GM18526 (cell line): ENCODE results near the gene MFRP.

Source experiments
- POLR2A ChIP-seq: IDR thresholded peaks from 3 replicates; pipeline ENCODE4 v1.6.1; 2011; ENCODE audit not compliant: insufficient read length; ENCODE audit errors: extremely low read depth

The MFRP gene

DNA sequence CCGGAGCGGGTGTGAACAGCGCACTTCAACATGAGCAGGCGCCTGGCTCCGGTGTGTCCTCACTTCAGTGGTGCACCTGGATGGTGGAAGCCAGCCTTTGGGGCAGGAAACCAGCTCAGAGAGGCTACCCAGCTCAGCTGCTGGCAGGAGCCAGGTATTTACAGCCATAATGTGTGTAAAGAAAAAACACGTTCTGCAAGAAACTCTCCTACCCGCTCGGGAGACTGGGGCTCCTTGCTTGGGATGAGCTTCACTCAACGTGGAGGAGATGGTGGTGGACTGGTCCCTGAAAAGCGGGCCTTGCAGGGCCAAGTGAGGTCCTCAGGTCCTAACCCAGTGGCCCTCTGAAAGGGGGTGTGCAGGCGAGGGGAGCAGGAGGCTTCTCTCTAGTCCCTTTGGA is 37.1 kb downstream of the MFRP start:
- TF ChIP-seq POLR2A, result no peak

DNA sequence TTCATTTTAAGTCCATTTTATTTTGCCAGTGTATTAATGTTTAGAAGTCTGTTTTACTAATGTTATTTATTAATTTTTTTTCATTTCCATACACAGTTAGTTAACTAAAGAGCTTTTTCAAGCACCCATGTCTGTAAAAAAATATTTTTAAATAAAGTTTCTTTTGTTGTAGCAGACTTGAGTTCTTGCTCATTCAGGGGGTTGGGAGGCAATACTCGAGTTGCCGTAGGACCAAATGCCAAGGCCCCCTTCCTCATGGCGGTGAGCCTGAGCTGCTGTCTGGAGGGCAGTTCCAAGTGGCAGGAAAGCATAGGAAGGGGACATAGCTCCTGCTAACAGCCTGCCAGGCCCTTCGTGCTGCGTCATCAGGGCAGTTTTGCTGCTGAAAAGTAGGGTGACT is 38.5 kb downstream of the MFRP start:
- no peak for TF ChIP-seq POLR2A

- no peak for TF ChIP-seq POLR2A
Observed at GRCh38 chr11:119307219-119307618, 39.3 kb downstream of the MFRP start.

DNA sequence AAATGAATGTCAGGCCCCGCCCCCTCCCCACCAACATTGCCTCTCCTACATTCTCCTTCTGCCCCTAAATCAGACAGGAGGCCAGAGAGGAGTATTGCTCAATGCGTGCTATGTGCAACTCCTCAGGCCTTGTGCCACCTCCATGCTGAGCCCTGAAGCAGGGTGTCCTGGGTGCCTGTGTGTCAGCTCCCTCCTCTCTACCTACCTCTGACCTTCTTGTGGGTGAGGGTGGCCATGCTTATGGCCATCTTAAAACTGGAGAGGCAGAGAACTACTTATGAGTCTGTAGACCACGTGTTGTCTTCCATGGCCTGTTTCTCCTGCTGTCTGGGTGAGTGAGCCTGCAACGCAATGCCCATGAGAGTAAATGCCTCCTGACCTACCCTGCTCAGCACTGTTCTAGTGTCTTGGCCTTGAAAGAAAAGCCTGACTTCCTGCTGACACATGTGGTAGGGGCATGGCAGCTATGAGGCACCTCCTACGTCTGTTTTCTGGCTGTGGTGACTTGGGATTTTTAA is 40.1 kb downstream of the MFRP start:
- TF ChIP-seq POLR2A, result no peak

DNA sequence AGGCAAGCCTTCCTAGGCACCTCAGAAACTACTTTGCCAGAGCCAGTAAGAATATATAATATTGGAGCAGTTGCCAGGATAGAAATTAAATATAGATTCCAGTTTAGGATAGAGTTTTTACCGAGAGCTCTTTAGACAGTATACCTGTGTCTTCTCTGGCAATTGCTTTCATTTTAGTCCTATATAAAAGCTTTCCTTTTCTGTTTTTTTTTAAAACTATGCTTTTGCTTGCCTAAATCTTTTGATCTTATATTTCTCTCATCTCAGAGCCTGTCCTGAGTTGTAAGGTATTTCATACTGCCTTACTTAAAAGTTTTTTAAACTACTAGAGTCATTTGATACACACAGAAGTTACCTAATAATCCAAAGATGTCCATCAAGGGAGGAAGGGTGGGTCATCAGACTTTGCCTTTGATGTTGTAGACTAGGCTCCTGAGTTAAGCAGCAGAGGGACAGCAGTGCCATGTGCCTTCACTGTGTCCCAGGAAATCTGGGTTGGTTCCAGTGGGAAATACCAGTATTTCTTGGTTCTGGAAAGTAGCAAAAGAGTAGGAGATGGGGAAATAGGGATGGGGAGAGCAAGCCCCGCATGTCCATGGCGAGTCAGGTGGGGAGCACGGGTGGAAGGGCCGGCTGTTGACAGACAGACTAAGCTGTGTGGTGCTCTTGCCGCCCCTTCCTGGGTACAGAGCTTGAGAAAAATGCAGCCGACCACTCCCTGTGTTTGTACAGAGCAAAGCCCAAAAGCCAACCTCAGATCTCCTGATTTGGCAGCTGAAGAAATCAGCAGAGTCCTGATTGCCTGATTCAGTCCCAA is 40.7 kb downstream of the MFRP start:
- no peak for TF ChIP-seq POLR2A

DNA sequence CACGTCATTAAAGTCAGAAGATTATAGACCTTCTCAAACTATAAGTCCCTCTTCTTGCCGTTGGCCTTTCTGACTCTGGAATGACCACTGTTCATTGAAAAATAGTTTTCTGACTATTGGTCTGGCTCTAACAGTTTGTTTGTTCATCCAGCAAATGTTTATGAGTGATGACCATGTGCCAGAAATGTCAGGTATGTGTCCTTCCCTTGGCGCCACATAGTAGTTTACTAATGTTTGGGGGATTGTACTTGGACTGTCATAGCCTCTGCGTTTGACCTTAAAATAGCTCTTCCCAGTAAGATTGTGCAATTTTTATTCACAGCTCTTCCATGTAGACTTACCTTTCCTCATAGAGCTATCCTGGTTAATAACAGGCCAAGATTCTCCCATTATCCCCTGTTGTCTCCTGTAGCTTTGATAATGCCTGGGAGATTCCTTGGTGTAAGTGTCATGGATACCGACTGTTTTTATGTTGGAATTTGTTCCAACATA is 43.2 kb downstream of the MFRP start:
- no peak for TF ChIP-seq POLR2A

GRCh38 chr11:119300198-119300964 is 46.1 kb downstream of the MFRP start:
- no peak for TF ChIP-seq POLR2A

- TF ChIP-seq POLR2A, result no peak
Observed at GRCh38 chr11:119299416-119299815, 47.1 kb downstream of the MFRP start.

DNA sequence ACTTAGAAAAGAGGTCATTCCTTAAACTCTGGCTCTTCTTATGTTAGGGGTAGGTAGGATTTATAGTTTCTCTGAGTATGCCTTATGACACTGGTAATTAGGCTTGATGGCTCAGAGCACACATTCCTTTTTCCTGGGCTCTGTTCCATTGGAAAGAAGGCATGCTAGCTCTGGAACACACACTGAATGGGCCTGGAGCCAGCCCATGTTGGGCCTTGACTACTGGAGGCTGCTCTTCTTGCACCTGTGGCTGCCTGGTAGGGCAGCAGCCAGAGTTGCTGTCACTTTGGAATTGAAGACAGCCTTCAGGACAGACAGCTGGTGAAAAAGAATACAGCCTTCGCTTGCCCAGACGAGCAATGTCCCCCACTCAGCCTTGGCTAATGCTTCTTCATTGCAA is 47.8 kb downstream of the MFRP start:
- TF ChIP-seq POLR2A, result no peak

DNA sequence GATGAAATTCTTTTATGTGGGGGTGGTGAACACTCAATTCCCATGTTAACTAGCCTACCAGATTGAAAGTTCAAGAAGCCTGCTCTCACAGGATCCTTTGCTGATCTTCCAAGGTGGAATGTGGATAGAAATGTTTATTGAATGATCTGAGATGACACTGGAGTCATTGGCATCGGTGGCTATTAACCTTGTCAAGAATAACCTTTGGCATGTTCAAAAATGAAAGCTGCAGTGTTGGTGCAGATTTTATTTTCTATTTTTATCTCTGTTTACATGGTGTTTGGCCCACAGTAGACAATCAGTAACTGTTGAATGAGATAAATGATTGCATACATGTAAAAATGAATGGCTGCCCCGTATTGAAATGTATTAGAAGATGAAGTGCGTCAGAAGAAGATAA is 48.6 kb downstream of the MFRP start:
- TF ChIP-seq POLR2A, result no peak

- TF ChIP-seq POLR2A, result no peak
Observed at GRCh38 chr11:119295178-119295577, 51.3 kb downstream of the MFRP start.

- no peak for TF ChIP-seq POLR2A
Observed at GRCh38 chr11:119293461-119293860, 53.0 kb downstream of the MFRP start.

- no peak for TF ChIP-seq POLR2A
Observed at GRCh38 chr11:119290894-119291497, 55.5 kb downstream of the MFRP start.
